GM19025 (cell line): ENCODE measurements around the gene HNF1B.
"Not testable (repeated sequence)": the region's sequence is repeated elsewhere in the genome, so short reads cannot be mapped to it uniquely, and the experiment has no call there.

Source experiments
- ATAC-seq: cut with Tn5 transposase; IDR thresholded peaks from one replicate; pipeline ENCODE4 v1.9.1; 2021; ENCODE audit warnings: mild to moderate bottlenecking, low read depth, moderate library complexity; ENCODE audit not compliant: unreplicated experiment

Gene HNF1B

GRCh38 chr17:37708008-37708615 lies 36.7 kb downstream of the HNF1B start:
- no peak for ATAC-seq

GRCh38 chr17:37706446-37706845 lies 38.4 kb downstream of the HNF1B start:
- ATAC-seq = no peak

- no peak for ATAC-seq
Measured at GRCh38 chr17:37702598-37702997, 42.3 kb downstream of the HNF1B start.

- no peak for ATAC-seq
Measured at GRCh38 chr17:37701496-37701898, 43.4 kb downstream of the HNF1B start.

- no peak for ATAC-seq
Measured at GRCh38 chr17:37700881-37701280, 44.0 kb downstream of the HNF1B start.

- no peak for ATAC-seq
Measured at GRCh38 chr17:37699285-37699973, 45.4 kb downstream of the HNF1B start.

GRCh38 chr17:37698911-37699255 lies 46.0 kb downstream of the HNF1B start:
- no peak for ATAC-seq

- no peak for ATAC-seq
Measured at GRCh38 chr17:37698132-37698910, 46.5 kb downstream of the HNF1B start.

GRCh38 chr17:37697381-37697780 lies 47.5 kb downstream of the HNF1B start:
- ATAC-seq = no peak

GRCh38 chr17:37696366-37696765 lies 48.5 kb downstream of the HNF1B start:
- ATAC-seq = no peak

GRCh38 chr17:37695726-37696125 lies 49.1 kb downstream of the HNF1B start:
- ATAC-seq = no peak

- ATAC-seq = no peak
Measured at GRCh38 chr17:37694734-37695133, 50.1 kb downstream of the HNF1B start.

GRCh38 chr17:37693328-37693727 lies 51.5 kb downstream of the HNF1B start:
- ATAC-seq = no peak

- ATAC-seq = no peak
Measured at GRCh38 chr17:37691807-37692206, 53.1 kb downstream of the HNF1B start.

GRCh38 chr17:37689317-37689716 lies 55.5 kb downstream of the HNF1B start:
- ATAC-seq = no peak

- no peak for ATAC-seq
Measured at GRCh38 chr17:37683454-37683984, 61.3 kb downstream of the HNF1B start.

- no peak for ATAC-seq
Measured at GRCh38 chr17:37682007-37682406, 62.9 kb downstream of the HNF1B start.

- not testable (repeated sequence) for ATAC-seq
Measured at GRCh38 chr17:37679995-37680394, 64.9 kb downstream of the HNF1B start.

- ATAC-seq = no peak
Measured at GRCh38 chr17:37678036-37678435, 66.8 kb downstream of the HNF1B start.

GRCh38 chr17:37677021-37677420 lies 67.8 kb downstream of the HNF1B start:
- ATAC-seq = no peak

- no peak for ATAC-seq
Measured at GRCh38 chr17:37676115-37676925, 68.5 kb downstream of the HNF1B start.
